ENCODE results near the gene TMEM145. TPM values are rescaled to one million over a fixed set of nuclear protein-coding genes. Genes with fewer than 3 reads are reported as not detected.

Gene TMEM145
- total RNA-seq, 1 experiment from 2014 or later = not detected

GRCh38 chr19:42345191-42345812, 32.2 kb downstream of the TMEM145 start:
- in situ Hi-C loops (cut with HindIII; ENCODE audit: low pct_unique_long_range_greater_than_20kb, low sequenced_read_pairs) = no loop called here
- DNase-seq (ENCODE audit: low read depth) = no peak

- DNase-seq (ENCODE audit: low read depth) = no peak
- in situ Hi-C loops (cut with HindIII; ENCODE audit: low pct_unique_long_range_greater_than_20kb, low sequenced_read_pairs) = no loop called here
Measured at GRCh38 chr19:42348211-42348610, 35.1 kb downstream of the TMEM145 start.

- no peak for DNase-seq (ENCODE audit: low read depth)
- in situ Hi-C loops (cut with HindIII; ENCODE audit: low pct_unique_long_range_greater_than_20kb, low sequenced_read_pairs) = no loop called here
Measured at GRCh38 chr19:42349378-42350107, 36.4 kb downstream of the TMEM145 start.

- in situ Hi-C loops (cut with HindIII; ENCODE audit: low pct_unique_long_range_greater_than_20kb, low sequenced_read_pairs) = no loop called here
- no peak for DNase-seq (ENCODE audit: low read depth)
Measured at GRCh38 chr19:42350417-42350816, 37.3 kb downstream of the TMEM145 start.

GRCh38 chr19:42351079-42351735, 38.1 kb downstream of the TMEM145 start:
- in situ Hi-C loops (cut with HindIII; ENCODE audit: low pct_unique_long_range_greater_than_20kb, low sequenced_read_pairs) = no loop called here
- no peak for DNase-seq (ENCODE audit: low read depth)

- DNase-seq (ENCODE audit: low read depth) = peak; percentile 40
- in situ Hi-C loops (cut with HindIII; ENCODE audit: low pct_unique_long_range_greater_than_20kb, low sequenced_read_pairs) = no loop called here
Measured at GRCh38 chr19:42352301-42353259, 39.5 kb downstream of the TMEM145 start.

GRCh38 chr19:42353341-42354015, 40.4 kb downstream of the TMEM145 start:
- DNase-seq (ENCODE audit: low read depth) = no peak
- in situ Hi-C loops (cut with HindIII; ENCODE audit: low pct_unique_long_range_greater_than_20kb, low sequenced_read_pairs) = no loop called here

- in situ Hi-C loops (cut with HindIII; ENCODE audit: low pct_unique_long_range_greater_than_20kb, low sequenced_read_pairs) = no loop called here
- no peak for DNase-seq (ENCODE audit: low read depth)
Measured at GRCh38 chr19:42355896-42356295, 42.8 kb downstream of the TMEM145 start.

- no peak for DNase-seq (ENCODE audit: low read depth)
- in situ Hi-C loops (cut with HindIII; ENCODE audit: low pct_unique_long_range_greater_than_20kb, low sequenced_read_pairs) = no loop called here
Measured at GRCh38 chr19:42356686-42357085, 43.6 kb downstream of the TMEM145 start.

- no peak for DNase-seq (ENCODE audit: low read depth)
Measured at GRCh38 chr19:42357290-42357689, 44.2 kb downstream of the TMEM145 start.

GRCh38 chr19:42360787-42361544, 47.9 kb downstream of the TMEM145 start:
- DNase-seq (ENCODE audit: low read depth) = no peak
- in situ Hi-C loops (cut with HindIII; ENCODE audit: low pct_unique_long_range_greater_than_20kb, low sequenced_read_pairs) = no loop called here

More at GRCh38 chr19:42357290-42357689, 44.2 kb downstream of the TMEM145 start:
- in situ Hi-C loops (cut with HindIII; ENCODE audit: low pct_unique_long_range_greater_than_20kb, low sequenced_read_pairs) = no loop called here

GRCh38 chr19:42361545-42361910, 48.4 kb downstream of the TMEM145 start:
- in situ Hi-C loops (cut with HindIII; ENCODE audit: low pct_unique_long_range_greater_than_20kb, low sequenced_read_pairs) = no loop called here
- no peak for DNase-seq (ENCODE audit: low read depth)

GRCh38 chr19:42362342-42362741, 49.2 kb downstream of the TMEM145 start:
- in situ Hi-C loops (cut with HindIII; ENCODE audit: low pct_unique_long_range_greater_than_20kb, low sequenced_read_pairs) = no loop called here

GRCh38 chr19:42362891-42363440, 49.9 kb downstream of the TMEM145 start:
- no peak for DNase-seq (ENCODE audit: low read depth)
- in situ Hi-C loops (cut with HindIII; ENCODE audit: low pct_unique_long_range_greater_than_20kb, low sequenced_read_pairs) = no loop called here

More at GRCh38 chr19:42362342-42362741, 49.2 kb downstream of the TMEM145 start:
- DNase-seq (ENCODE audit: low read depth) = no peak

GRCh38 chr19:42363614-42364346, 50.7 kb downstream of the TMEM145 start:
- in situ Hi-C loops (cut with HindIII; ENCODE audit: low pct_unique_long_range_greater_than_20kb, low sequenced_read_pairs) = no loop called here
- DNase-seq (ENCODE audit: low read depth) = no peak

GRCh38 chr19:42366673-42367072, 53.6 kb downstream of the TMEM145 start:
- no peak for DNase-seq (ENCODE audit: low read depth)
- in situ Hi-C loops (cut with HindIII; ENCODE audit: low pct_unique_long_range_greater_than_20kb, low sequenced_read_pairs) = no loop called here

All from Caki2 (cell line).